ENCODE measurements around the gene ZIC1.

- TF ChIP-seq CTCF (IDR thresholded peaks at IDR 0.05) (no peak), EZH2 (IDR thresholded peaks at IDR 0.05; ENCODE audit: borderline replicate concordance, insufficient read depth, low read depth, low read length, poor library complexity, severe bottlenecking) (no peak)
Measured at GRCh38 chr3:147404800-147405230, 4.3 kb upstream of the ZIC1 start.

Measured in B cell (primary cell).